ENCODE data around the gene LST1.

Gene LST1

GRCh38 chr6:31621320-31621939, 35.4 kb downstream of the LST1 start:
- DNase-seq: no peak

GRCh38 chr6:31621991-31622390, 35.9 kb downstream of the LST1 start:
- DNase-seq: no peak

- DNase-seq: no peak
Observed at GRCh38 chr6:31622684-31623091, 36.6 kb downstream of the LST1 start.

- DNase-seq: no peak
Observed at GRCh38 chr6:31624070-31624469, 38.0 kb downstream of the LST1 start.

- no peak for DNase-seq
Observed at GRCh38 chr6:31626952-31627351, 40.9 kb downstream of the LST1 start.

GRCh38 chr6:31627690-31628287, 41.7 kb downstream of the LST1 start:
- DNase-seq: no peak

GRCh38 chr6:31629014-31629413, 42.9 kb downstream of the LST1 start:
- DNase-seq: no peak

- DNase-seq: no peak
Observed at GRCh38 chr6:31630177-31630934, 44.3 kb downstream of the LST1 start.

- no peak for DNase-seq
Observed at GRCh38 chr6:31631209-31631608, 45.1 kb downstream of the LST1 start.

- no peak for DNase-seq
Observed at GRCh38 chr6:31631681-31632278, 45.7 kb downstream of the LST1 start.

GRCh38 chr6:31632279-31632946, 46.3 kb downstream of the LST1 start:
- no peak for DNase-seq

- DNase-seq: no peak
Observed at GRCh38 chr6:31633447-31633846, 47.4 kb downstream of the LST1 start.

- DNase-seq: no peak
Observed at GRCh38 chr6:31634131-31634530, 48.1 kb downstream of the LST1 start.

GRCh38 chr6:31634969-31635575, 49.0 kb downstream of the LST1 start:
- no peak for DNase-seq

GRCh38 chr6:31636698-31637596, 50.9 kb downstream of the LST1 start:
- DNase-seq: no peak
